Lower lobe of right lung (tissue), 2 donors: ENCODE results near the gene CGNL1. TPM values are rescaled to one million over a fixed set of nuclear protein-coding genes. Genes with fewer than 3 reads are reported as not detected.

Source experiments
- ATAC-seq, 2 donors: fragments of 200-7000 bp; cut with Tn5 transposase; one replicate each; pipeline ENCODE4 v1.9.1; 2020 to 2022; ENCODE audit warnings: mild to moderate bottlenecking in 2 of 2, moderate library complexity in 2 of 2
- DNase-seq: peaks from one replicate; pipeline ENCODE4 v3.0.0-alpha.2; 2020
- H3K27ac ChIP-seq: fragments of 200-600 bp; one replicate; pipeline ENCODE4 v1.8.0; 2022
- H3K27me3 ChIP-seq: fragments of 200-600 bp; one replicate; pipeline ENCODE4 v1.8.0; 2022; ENCODE audit warnings: low read depth
- H3K36me3 ChIP-seq: fragments of 200-600 bp; one replicate; pipeline ENCODE4 v1.8.0; 2022; ENCODE audit warnings: mild to moderate bottlenecking
- H3K4me1 ChIP-seq: fragments of 200-600 bp; one replicate; pipeline ENCODE4 v1.8.0; 2022
- H3K4me3 ChIP-seq: fragments of 200-600 bp; one replicate; pipeline ENCODE4 v1.8.0; 2022; ENCODE audit warnings: mild to moderate bottlenecking
- H3K9me3 ChIP-seq: fragments of 200-600 bp; one replicate; pipeline ENCODE4 v1.8.0; 2022
- intact Hi-C: fragments of 100-400 bp; cut with DNase I; formaldehyde crosslinking; loops from one replicate; pipeline ENCODE4 v1.11.0; 2022
- total RNA-seq: library from RNA; stranded (reverse); fragmentation: NEBNext Ultra II Directional; extraction: Animal tissue kit (Norgen Biotek cat#: 25700); gene quantifications from one replicate; pipeline ENCODE4 v1.2.1, GENCODE V29; 2021
- TF ChIP-seq, protein P1 (sequence below): fragments of 200-600 bp; IDR thresholded peaks from one replicate; pipeline ENCODE4 v1.8.0; 2022; ENCODE audit warnings: antibody characterized with exemption, mild to moderate bottlenecking
- donor health status: DM: no; HTN: yes; CAD: no; lungs with severe emphysema.

The CGNL1 gene
- total RNA-seq, 1 donor from 2014 or later = 46.0 TPM

DNA sequence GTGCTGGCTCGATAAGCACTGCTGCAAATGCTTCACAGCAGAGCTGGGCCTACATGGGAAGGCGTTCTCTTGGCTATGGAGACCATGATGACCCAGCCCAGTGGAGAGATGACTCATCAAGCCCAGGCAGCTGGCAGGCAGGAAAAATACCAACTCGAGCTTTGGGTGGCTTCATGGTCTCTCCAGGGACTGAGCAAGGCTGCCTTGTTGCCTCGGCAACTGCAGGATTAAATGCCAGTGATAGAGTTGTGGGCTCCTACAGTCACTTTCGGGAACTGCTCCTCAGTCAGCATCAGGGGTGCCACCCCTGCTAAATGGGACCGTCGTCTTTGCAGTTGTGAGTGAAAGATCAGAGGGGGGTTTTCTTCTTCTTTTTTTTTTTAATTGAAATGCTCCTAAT is 160.8 kb downstream of the CGNL1 start:
- intact Hi-C loops = no loop called here
- no peak overlapping the region for H3K27ac ChIP-seq
- ATAC-seq = no peak

DNA sequence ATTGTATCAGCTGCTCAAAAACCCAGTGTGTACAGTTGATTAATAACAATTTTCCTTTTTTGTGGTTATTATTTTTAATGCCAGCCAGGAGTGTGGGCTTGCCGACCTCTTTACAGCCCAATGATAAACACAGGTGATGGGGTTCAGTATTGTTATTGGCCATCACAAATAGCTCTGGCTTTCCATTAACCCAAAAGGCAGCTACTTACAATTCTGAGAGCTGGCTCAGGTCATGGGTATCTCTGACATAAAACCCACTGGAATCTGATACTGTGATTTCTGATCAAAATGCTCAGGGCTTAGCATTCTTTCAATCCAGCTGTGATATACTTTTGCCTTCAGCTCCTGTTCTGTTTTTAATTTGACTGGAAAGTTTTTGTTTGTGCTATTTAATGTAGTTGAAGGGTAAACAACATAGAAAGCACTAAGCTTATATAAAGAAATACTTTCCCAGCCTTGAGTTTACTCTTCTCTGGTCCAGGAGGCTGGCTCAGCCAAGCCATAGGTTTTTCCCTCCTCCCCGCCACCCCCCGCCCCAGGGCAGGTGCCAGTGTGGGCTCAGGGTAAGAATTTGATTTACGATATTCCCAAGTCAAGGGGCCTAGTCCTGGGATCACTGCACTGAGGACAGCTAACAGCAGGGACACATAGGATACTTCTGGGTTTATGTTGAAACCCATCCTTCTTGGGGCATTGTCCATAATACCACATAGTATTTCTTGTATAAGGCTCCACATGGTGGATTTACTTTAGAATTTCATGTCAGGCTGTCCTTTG is 161.4 kb downstream of the CGNL1 start:
- Histone ChIP-seq H3K36me3 (peaks cover 11% of the 10 kb centered on the region), H3K4me3 (no peak overlapping the region), H3K9me3 (no peaks in the 10 kb centered on the region), H3K27me3 (no peaks in the 10 kb centered on the region), H3K4me1 (peaks cover 36% of the 10 kb centered on the region), H3K27ac (no peak overlapping the region)
- TF ChIP-seq, protein P1, sequence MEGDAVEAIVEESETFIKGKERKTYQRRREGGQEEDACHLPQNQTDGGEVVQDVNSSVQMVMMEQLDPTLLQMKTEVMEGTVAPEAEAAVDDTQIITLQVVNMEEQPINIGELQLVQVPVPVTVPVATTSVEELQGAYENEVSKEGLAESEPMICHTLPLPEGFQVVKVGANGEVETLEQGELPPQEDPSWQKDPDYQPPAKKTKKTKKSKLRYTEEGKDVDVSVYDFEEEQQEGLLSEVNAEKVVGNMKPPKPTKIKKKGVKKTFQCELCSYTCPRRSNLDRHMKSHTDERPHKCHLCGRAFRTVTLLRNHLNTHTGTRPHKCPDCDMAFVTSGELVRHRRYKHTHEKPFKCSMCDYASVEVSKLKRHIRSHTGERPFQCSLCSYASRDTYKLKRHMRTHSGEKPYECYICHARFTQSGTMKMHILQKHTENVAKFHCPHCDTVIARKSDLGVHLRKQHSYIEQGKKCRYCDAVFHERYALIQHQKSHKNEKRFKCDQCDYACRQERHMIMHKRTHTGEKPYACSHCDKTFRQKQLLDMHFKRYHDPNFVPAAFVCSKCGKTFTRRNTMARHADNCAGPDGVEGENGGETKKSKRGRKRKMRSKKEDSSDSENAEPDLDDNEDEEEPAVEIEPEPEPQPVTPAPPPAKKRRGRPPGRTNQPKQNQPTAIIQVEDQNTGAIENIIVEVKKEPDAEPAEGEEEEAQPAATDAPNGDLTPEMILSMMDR = no peak
- ATAC-seq (no peak), DNase-seq (no peak)
- intact Hi-C loops = no loop called here

More for the DNA sequence above, 160.8 kb downstream of the CGNL1 start:
- Histone ChIP-seq H3K9me3 (no peaks in the 10 kb centered on the region), H3K4me1 (peaks cover 30% of the 10 kb centered on the region), H3K4me3 (no peak overlapping the region), H3K27me3 (no peaks in the 10 kb centered on the region), H3K36me3 (peaks cover 15% of the 10 kb centered on the region)
- TF ChIP-seq, protein P1 = no peak
- no peak for DNase-seq

DNA sequence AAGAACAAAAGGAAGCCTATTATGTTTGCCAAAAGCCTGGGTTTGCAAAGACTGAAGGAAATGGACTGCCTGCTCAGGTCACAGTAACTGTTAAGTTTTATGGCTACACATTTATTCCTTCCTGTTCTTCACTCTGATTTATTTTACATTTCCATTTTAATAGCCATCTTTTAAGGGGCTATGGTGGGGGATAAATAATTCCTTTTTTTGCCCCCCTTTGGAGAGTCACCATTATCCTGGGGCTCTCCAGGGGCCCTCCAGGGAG is 161.9 kb downstream of the CGNL1 start:
- peaks cover 11% of the 10 kb centered on the region for H3K36me3 ChIP-seq
- DNase-seq = no peak
- H3K27ac ChIP-seq = no peak overlapping the region
- H3K9me3 ChIP-seq = no peaks in the 10 kb centered on the region
- TF ChIP-seq, protein P1 = no peak
- peaks cover 32% of the 10 kb centered on the region for H3K4me1 ChIP-seq
- no peaks in the 10 kb centered on the region for H3K27me3 ChIP-seq
- intact Hi-C loops = no loop called here
- ATAC-seq = no peak
- no peak overlapping the region for H3K4me3 ChIP-seq

DNA sequence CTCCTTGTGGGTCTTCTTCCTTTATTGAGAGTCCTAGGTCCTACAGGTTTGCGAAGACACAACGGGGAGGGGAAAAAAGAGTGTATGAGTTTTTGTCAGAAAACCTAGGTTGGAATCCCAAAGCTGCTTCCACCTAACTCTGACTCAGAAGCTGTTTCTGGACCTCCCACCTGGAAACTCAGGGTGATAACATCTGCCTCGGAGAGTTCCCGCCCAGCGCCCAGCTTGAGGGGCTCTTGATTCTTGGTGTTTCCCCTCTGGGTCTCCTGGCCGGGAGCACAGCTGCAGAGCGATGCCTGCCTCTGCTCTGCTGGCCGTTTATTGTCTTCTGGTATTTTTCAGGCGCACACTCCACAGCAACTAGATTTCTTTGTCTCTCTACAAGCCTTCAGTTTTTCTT is 162.5 kb downstream of the CGNL1 start:
- H3K4me3 ChIP-seq = no peak overlapping the region
- peaks cover 11% of the 10 kb centered on the region for H3K36me3 ChIP-seq
- no peaks in the 10 kb centered on the region for H3K27me3 ChIP-seq
- peaks cover 25% of the 10 kb centered on the region for H3K4me1 ChIP-seq
- intact Hi-C loops = no loop called here
- ATAC-seq = no peak
- H3K27ac ChIP-seq = no peak overlapping the region
- H3K9me3 ChIP-seq = no peaks in the 10 kb centered on the region
- TF ChIP-seq, protein P1 = no peak
- DNase-seq = no peak

DNA sequence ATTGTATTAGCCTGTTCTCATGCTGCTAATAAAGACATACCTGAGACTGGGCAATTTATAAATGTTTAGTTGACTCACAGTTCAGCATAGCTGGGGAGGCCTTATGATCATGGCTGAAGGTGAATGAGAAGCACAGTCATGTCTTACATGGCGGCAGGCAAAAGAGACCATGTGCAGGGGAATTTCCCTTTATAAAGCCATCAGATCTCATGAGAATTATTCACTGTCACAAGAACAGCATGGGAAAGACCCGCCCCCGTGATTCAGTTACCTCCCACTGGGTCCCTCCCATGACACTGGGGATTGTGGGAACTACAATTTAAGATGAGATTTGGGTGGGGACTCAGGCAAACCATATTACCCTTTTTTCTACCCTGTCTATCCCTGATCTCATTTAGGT is 163.9 kb downstream of the CGNL1 start:
- Histone ChIP-seq H3K36me3 (peaks cover 21% of the 10 kb centered on the region), H3K4me1 (peaks cover 12% of the 10 kb centered on the region), H3K27me3 (no peaks in the 10 kb centered on the region), H3K27ac (no peak overlapping the region), H3K9me3 (no peaks in the 10 kb centered on the region), H3K4me3 (no peak overlapping the region)
- DNase-seq = no peak
- intact Hi-C loops = no loop called here
- TF ChIP-seq, protein P1 = no peak
- ATAC-seq = no peak
